Stimulated activated CD8-positive, alpha-beta memory T cell treated with anti-CD3 and anti-CD28 coated beads, Interleukin-4, amount 100 ng/mL, for 24 hours (primary cell): Measurements from ENCODE around the gene SLIT1.

Source experiments
- DNase-seq: peaks from one replicate; pipeline ENCODE4 v3.0.0-alpha.2; 2020; ENCODE audit warnings: low read depth

The SLIT1 gene

DNA sequence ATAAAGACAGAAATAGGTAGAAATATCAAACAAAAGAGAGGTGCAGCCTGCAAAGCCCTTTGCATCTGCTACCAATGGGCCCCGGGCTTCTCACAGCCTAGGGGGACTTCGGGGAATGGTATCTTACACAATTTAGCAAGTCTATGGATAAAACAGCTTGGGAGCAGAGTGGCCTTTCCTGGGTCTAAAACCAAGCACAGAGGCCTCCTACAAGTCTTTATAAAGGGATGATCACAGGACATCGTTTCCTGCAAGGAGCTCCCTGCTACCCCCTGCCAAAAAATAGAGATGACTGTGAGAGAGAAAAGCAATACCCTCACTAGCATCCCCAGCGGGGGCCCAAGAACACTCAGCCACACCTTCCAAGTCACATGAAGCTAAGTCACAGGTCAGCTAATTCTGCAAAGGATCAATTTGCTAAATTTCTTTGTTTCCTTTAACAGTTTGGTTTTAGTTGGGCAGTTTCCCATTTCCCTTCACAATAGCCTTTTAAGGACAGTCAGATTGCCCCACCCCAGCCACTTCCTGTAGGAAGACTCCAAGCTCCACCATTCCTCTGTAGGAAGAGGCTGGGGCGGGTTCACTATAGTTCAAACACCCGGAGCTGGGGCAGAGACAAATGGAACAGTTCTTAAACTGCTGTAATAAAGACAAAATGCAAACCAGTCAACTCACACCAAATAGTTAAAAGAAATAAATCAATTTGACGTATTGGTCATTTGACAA, 105.5 kb downstream of the SLIT1 start:
- no peak for DNase-seq

GRCh38 chr10:97079448-97079847, 106.3 kb downstream of the SLIT1 start:
- no peak for DNase-seq

- DNase-seq: no peak
Observed at GRCh38 chr10:97078938-97079445, 106.8 kb downstream of the SLIT1 start.

- no peak for DNase-seq
Observed at GRCh38 chr10:97078261-97078937, 107.4 kb downstream of the SLIT1 start.

- no peak for DNase-seq
Observed at GRCh38 chr10:97076781-97077180, 109.0 kb downstream of the SLIT1 start.

- no peak for DNase-seq
Observed at GRCh38 chr10:97075961-97076525, 109.7 kb downstream of the SLIT1 start.

GRCh38 chr10:97075421-97075820, 110.3 kb downstream of the SLIT1 start:
- DNase-seq: no peak

GRCh38 chr10:97074256-97075145, 111.3 kb downstream of the SLIT1 start:
- no peak for DNase-seq

- DNase-seq: peak; percentile 73
Observed at GRCh38 chr10:97072851-97073665, 112.7 kb downstream of the SLIT1 start.

- no peak for DNase-seq
Observed at GRCh38 chr10:97071496-97071895, 114.3 kb downstream of the SLIT1 start.

DNA sequence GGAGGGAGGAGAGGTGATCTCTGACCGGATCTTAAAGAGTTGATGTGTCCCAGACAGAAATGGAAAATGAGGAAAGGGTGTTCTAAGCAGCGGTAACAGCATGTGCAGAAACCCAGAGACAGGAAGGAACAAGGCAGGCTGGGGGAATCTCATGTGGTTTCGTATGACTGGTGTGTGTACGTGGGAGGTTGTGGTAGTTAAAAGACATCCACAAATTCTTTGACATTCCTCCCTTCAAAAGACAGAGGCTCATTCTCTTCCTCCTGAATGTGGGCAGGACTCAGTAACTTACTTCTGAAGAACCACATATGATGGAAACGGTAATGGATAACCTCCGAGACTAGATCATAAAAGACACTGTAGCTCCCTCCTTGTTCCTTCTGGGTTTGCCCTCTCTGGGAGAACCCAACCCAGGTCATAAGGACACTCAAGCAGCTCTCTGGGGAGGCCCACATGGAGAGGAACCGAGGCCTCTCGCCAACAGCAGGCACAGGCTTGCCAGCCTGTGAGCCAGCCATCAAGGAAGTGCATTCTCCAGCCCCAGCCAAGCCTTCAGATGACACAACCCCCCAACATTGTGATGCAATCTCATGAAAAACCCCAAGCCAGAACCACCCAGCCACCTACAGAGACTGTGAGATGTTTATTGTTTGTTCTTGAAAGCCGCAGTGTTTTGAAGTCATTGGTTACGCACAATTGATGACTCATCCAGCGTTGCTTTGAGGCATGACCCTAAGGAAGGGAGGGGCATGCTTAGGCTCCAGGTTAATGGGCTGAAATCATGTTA, 116.0 kb downstream of the SLIT1 start:
- DNase-seq: no peak

DNA sequence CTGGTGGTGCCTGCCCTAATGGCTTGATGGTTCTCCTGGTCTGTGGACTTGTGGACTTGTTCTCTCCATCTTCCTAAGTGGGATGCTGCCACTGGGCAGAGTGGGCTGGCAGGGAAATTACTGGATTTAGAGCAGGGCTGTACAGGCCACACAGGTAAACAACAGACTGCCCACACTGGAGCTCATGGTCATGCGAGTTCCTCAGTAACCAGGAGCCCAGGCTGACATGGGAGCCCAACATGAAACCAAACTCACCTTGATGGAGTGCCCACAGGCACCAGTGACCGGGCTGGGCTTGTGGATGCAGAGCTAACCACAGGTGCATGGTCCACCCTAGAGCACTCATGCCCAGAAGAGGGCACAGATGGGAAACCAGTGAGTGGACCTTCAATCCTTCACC, 116.7 kb downstream of the SLIT1 start:
- DNase-seq: no peak

- no peak for DNase-seq
Observed at GRCh38 chr10:97067716-97068391, 117.9 kb downstream of the SLIT1 start.

GRCh38 chr10:97066877-97067555, 118.7 kb downstream of the SLIT1 start:
- no peak for DNase-seq

DNA sequence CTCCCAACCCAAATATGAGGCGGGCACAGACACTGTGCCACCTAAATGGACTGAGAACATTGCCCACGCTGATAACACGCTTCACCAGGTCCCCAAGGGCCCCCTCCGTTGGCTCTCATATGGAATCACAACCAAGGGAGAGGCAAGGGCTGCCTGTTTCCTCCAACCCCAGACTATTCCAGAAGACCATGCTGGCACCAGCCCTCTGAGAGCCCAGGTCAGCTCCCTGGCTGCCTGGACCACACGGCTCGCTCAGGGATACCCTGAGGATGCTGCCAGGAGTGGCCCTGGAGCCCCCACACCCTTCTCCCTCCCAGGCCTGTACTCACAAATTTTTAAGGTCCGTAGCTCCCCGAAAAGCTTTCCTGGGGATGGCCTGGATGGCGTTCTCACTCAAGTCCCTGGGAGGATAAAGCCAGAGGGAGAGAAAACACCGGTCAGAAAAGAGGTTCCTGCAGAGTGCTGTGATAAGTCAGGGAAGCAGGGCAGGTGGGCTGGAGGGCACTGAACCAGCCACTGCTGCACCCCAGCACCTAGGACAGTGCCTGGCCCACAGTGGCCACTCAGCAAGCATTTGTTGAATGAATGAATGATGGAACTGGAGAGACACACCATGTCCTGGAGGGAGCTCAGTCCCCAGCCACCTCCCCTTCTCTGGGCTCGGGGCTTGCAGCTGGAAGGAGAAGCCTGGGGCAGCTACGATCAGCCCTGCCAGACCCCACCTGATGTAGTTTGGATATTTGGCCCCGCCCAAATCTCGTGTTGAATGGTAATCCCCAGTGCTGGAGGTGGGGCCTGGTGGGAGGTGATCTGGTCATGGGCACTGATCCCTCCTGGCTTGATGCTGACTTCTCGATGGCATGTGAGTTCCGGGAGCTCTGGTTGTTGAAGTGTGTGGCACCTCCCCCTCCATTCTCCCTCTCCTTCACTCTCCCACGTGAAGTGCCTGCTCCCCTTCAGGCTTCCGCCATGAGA, 119.8 kb downstream of the SLIT1 start:
- DNase-seq: no peak

GRCh38 chr10:97065128-97065527, 120.6 kb downstream of the SLIT1 start:
- no peak for DNase-seq

GRCh38 chr10:97063983-97064837, 121.5 kb downstream of the SLIT1 start:
- DNase-seq: no peak
